ENCODE results near the gene SIPA1L3.
A peak's percentile ranks its signal among the peaks of the same experiment; 100 is the strongest.

Gene SIPA1L3

GRCh38 chr19:38089440-38089839 is 182.4 kb downstream of the SIPA1L3 start:
- no peak overlapping the region for H3K4me3 Mint-ChIP-seq
- no peaks in the 10 kb centered on the region for H3K27me3 Mint-ChIP-seq
- no peaks in the 10 kb centered on the region for H3K9me3 Mint-ChIP-seq
- ATAC-seq (replicated peaks) (no peak), DNase-seq (no peak)
- H3K27ac Mint-ChIP-seq = no peak overlapping the region
- H3K36me3 Mint-ChIP-seq (ENCODE audit: insufficient read depth) = peaks cover 22% of the 10 kb centered on the region
- no peaks in the 10 kb centered on the region for H3K4me1 Mint-ChIP-seq (ENCODE audit: low read depth in 2 of 2)

GRCh38 chr19:38093154-38093553 is 186.1 kb downstream of the SIPA1L3 start:
- Mint-ChIP-seq H3K27me3 (no peaks in the 10 kb centered on the region), H3K27ac (peak overlapping the region in 1 of 2 donors; percentile 6), H3K36me3 (ENCODE audit: insufficient read depth) (peaks cover 9% of the 10 kb centered on the region), H3K4me1 (ENCODE audit: low read depth in 2 of 2) (peaks cover 0 to 4% of the 10 kb centered on the region in 2 donors), H3K4me3 (no peak overlapping the region), H3K9me3 (no peaks in the 10 kb centered on the region)
- ATAC-seq (replicated peaks) = no peak
- DNase-seq = no peak

- Mint-ChIP-seq H3K27ac (no peak overlapping the region), H3K36me3 (ENCODE audit: insufficient read depth) (peaks cover 7% of the 10 kb centered on the region), H3K4me1 (ENCODE audit: low read depth in 2 of 2) (peaks cover 0 to 4% of the 10 kb centered on the region in 2 donors), H3K9me3 (no peaks in the 10 kb centered on the region), H3K27me3 (no peaks in the 10 kb centered on the region), H3K4me3 (no peak overlapping the region)
- DNase-seq (no peak), ATAC-seq (replicated peaks) (no peak)
Measured at GRCh38 chr19:38093587-38093986, 186.6 kb downstream of the SIPA1L3 start.

GRCh38 chr19:38095411-38096308 is 188.7 kb downstream of the SIPA1L3 start:
- H3K27me3 Mint-ChIP-seq = no peaks in the 10 kb centered on the region
- no peak overlapping the region for H3K4me3 Mint-ChIP-seq
- no peak for ATAC-seq (replicated peaks)
- peaks cover 0 to 4% of the 10 kb centered on the region in 2 donors for H3K4me1 Mint-ChIP-seq (ENCODE audit: low read depth in 2 of 2)
- peak; percentile 22 to 35 (median 33) for DNase-seq
- peaks cover 6% of the 10 kb centered on the region for H3K36me3 Mint-ChIP-seq (ENCODE audit: insufficient read depth)
- peak overlapping the region; percentile 13 to 25 for H3K27ac Mint-ChIP-seq
- H3K9me3 Mint-ChIP-seq = no peaks in the 10 kb centered on the region

- H3K4me3 Mint-ChIP-seq = no peak overlapping the region
- no peak for DNase-seq
- H3K27me3 Mint-ChIP-seq = no peaks in the 10 kb centered on the region
- H3K9me3 Mint-ChIP-seq = no peaks in the 10 kb centered on the region
- H3K4me1 Mint-ChIP-seq (ENCODE audit: low read depth in 2 of 2) = peaks cover 0 to 4% of the 10 kb centered on the region in 2 donors
- peaks cover 34% of the 10 kb centered on the region for H3K36me3 Mint-ChIP-seq (ENCODE audit: insufficient read depth)
- no peak for ATAC-seq (replicated peaks)
- no peak overlapping the region for H3K27ac Mint-ChIP-seq
Measured at GRCh38 chr19:38099966-38100365, 193.0 kb downstream of the SIPA1L3 start.

GRCh38 chr19:38100589-38100988 is 193.6 kb downstream of the SIPA1L3 start:
- Mint-ChIP-seq H3K4me3 (no peak overlapping the region), H3K27me3 (no peaks in the 10 kb centered on the region), H3K36me3 (ENCODE audit: insufficient read depth) (peaks cover 34% of the 10 kb centered on the region), H3K9me3 (no peaks in the 10 kb centered on the region), H3K27ac (no peak overlapping the region), H3K4me1 (ENCODE audit: low read depth in 2 of 2) (no peaks in the 10 kb centered on the region)
- ATAC-seq (replicated peaks) (no peak), DNase-seq (no peak)

GRCh38 chr19:38101723-38102122 is 194.7 kb downstream of the SIPA1L3 start:
- no peaks in the 10 kb centered on the region for H3K9me3 Mint-ChIP-seq

GRCh38 chr19:38105574-38105973 is 198.6 kb downstream of the SIPA1L3 start:
- no peak for ATAC-seq (replicated peaks)
- peaks cover 52% of the 10 kb centered on the region for H3K36me3 Mint-ChIP-seq (ENCODE audit: insufficient read depth)
- no peak overlapping the region for H3K4me3 Mint-ChIP-seq

More at GRCh38 chr19:38101723-38102122, 194.7 kb downstream of the SIPA1L3 start:
- ATAC-seq (replicated peaks) (no peak), DNase-seq (no peak)
- peaks cover 39% of the 10 kb centered on the region for H3K36me3 Mint-ChIP-seq (ENCODE audit: insufficient read depth)
- no peaks in the 10 kb centered on the region for H3K27me3 Mint-ChIP-seq
- H3K4me1 Mint-ChIP-seq (ENCODE audit: low read depth in 2 of 2) = no peaks in the 10 kb centered on the region
- no peak overlapping the region for H3K27ac Mint-ChIP-seq
- no peak overlapping the region for H3K4me3 Mint-ChIP-seq

GRCh38 chr19:38107129-38107528 is 200.1 kb downstream of the SIPA1L3 start:
- H3K4me1 Mint-ChIP-seq (ENCODE audit: low read depth in 2 of 2) = no peaks in the 10 kb centered on the region
- no peak for DNase-seq
- no peaks in the 10 kb centered on the region for H3K9me3 Mint-ChIP-seq
- no peak overlapping the region for H3K4me3 Mint-ChIP-seq
- peaks cover 42% of the 10 kb centered on the region for H3K36me3 Mint-ChIP-seq (ENCODE audit: insufficient read depth)
- no peaks in the 10 kb centered on the region for H3K27me3 Mint-ChIP-seq
- H3K27ac Mint-ChIP-seq = no peak overlapping the region
- no peak for ATAC-seq (replicated peaks)

More at GRCh38 chr19:38105574-38105973, 198.6 kb downstream of the SIPA1L3 start:
- H3K27me3 Mint-ChIP-seq = no peaks in the 10 kb centered on the region
- no peaks in the 10 kb centered on the region for H3K9me3 Mint-ChIP-seq
- no peaks in the 10 kb centered on the region for H3K4me1 Mint-ChIP-seq (ENCODE audit: low read depth in 2 of 2)
- no peak overlapping the region for H3K27ac Mint-ChIP-seq
- DNase-seq = no peak

GRCh38 chr19:38111898-38112297 is 204.9 kb downstream of the SIPA1L3 start:
- DNase-seq (no peak), ATAC-seq (replicated peaks) (no peak)
- Mint-ChIP-seq H3K9me3 (no peaks in the 10 kb centered on the region), H3K4me1 (ENCODE audit: low read depth in 2 of 2) (peaks cover 0 to 3% of the 10 kb centered on the region in 2 donors), H3K4me3 (no peak overlapping the region), H3K36me3 (ENCODE audit: insufficient read depth) (peaks cover 28% of the 10 kb centered on the region), H3K27ac (no peak overlapping the region), H3K27me3 (no peaks in the 10 kb centered on the region)

GRCh38 chr19:38114651-38115050 is 207.6 kb downstream of the SIPA1L3 start:
- no peaks in the 10 kb centered on the region for H3K27me3 Mint-ChIP-seq
- H3K27ac Mint-ChIP-seq = no peak overlapping the region
- H3K9me3 Mint-ChIP-seq = no peaks in the 10 kb centered on the region
- H3K4me1 Mint-ChIP-seq (ENCODE audit: low read depth in 2 of 2) = peaks cover 0 to 3% of the 10 kb centered on the region in 2 donors
- DNase-seq (no peak), ATAC-seq (replicated peaks) (no peak)
- no peak overlapping the region for H3K4me3 Mint-ChIP-seq
- peaks cover 19% of the 10 kb centered on the region for H3K36me3 Mint-ChIP-seq (ENCODE audit: insufficient read depth)

GRCh38 chr19:38115271-38115802 is 208.3 kb downstream of the SIPA1L3 start:
- DNase-seq (no peak), ATAC-seq (replicated peaks) (no peak)
- H3K36me3 Mint-ChIP-seq (ENCODE audit: insufficient read depth) = peaks cover 20% of the 10 kb centered on the region
- H3K9me3 Mint-ChIP-seq = no peaks in the 10 kb centered on the region
- peaks cover 0 to 3% of the 10 kb centered on the region in 2 donors for H3K4me1 Mint-ChIP-seq (ENCODE audit: low read depth in 2 of 2)
- peak overlapping the region; percentile 9 to 52 for H3K27ac Mint-ChIP-seq
- no peak overlapping the region for H3K4me3 Mint-ChIP-seq
- H3K27me3 Mint-ChIP-seq = no peaks in the 10 kb centered on the region

GRCh38 chr19:38118176-38118575 is 211.2 kb downstream of the SIPA1L3 start:
- peaks cover 0 to 3% of the 10 kb centered on the region in 2 donors for H3K4me1 Mint-ChIP-seq (ENCODE audit: low read depth in 2 of 2)
- H3K9me3 Mint-ChIP-seq = no peaks in the 10 kb centered on the region
- H3K27me3 Mint-ChIP-seq = no peaks in the 10 kb centered on the region
- no peak overlapping the region for H3K27ac Mint-ChIP-seq
- ATAC-seq (replicated peaks) (no peak), DNase-seq (no peak)
- H3K4me3 Mint-ChIP-seq = no peak overlapping the region
- peaks cover 20% of the 10 kb centered on the region for H3K36me3 Mint-ChIP-seq (ENCODE audit: insufficient read depth)

- Mint-ChIP-seq H3K4me1 (ENCODE audit: low read depth in 2 of 2) (no peaks in the 10 kb centered on the region), H3K36me3 (ENCODE audit: insufficient read depth) (peaks cover 14% of the 10 kb centered on the region), H3K27ac (peak overlapping the region in 1 of 2 donors; percentile 82), H3K9me3 (no peaks in the 10 kb centered on the region), H3K27me3 (no peaks in the 10 kb centered on the region), H3K4me3 (no peak overlapping the region)
- ATAC-seq (replicated peaks) (no peak), DNase-seq (no peak)
Measured at GRCh38 chr19:38120471-38121025, 213.5 kb downstream of the SIPA1L3 start.

Measured in effector memory CD8-positive, alpha-beta T cell (primary cell).